ENCODE data around the gene LHX4. TPM values are rescaled to one million over a fixed set of nuclear protein-coding genes. Genes with fewer than 3 reads are reported as not detected.

LHX4 gene
- total RNA-seq, 4 donors from 2014 or later: 0.48 to 1.2 TPM; not detected in 2

- H3K4me1 ChIP-seq: peaks cover 0 to 7% (median 0%) of the 10 kb centered on the region in 4 donors
- no peak overlapping the region for H3K27ac ChIP-seq
- intact Hi-C loops (cut with DNase I; ENCODE audit: low total_unique reads): no loop called here
- no peaks in the 10 kb centered on the region for H3K9me3 ChIP-seq
- TF ChIP-seq EP300 (IDR thresholded peaks at IDR 0.05; ENCODE audit: low read depth) (no peak), CTCF (IDR thresholded peaks at IDR 0.05) (no peak)
- DNase-seq: no peak
- H3K4me3 ChIP-seq: no peak overlapping the region
- no peaks in the 10 kb centered on the region for H3K36me3 ChIP-seq
- in situ Hi-C loops (cut with MboI; ENCODE audit: low pct_ligation_motif_present in 1 of 4, low pct_unique_long_range_greater_than_20kb in 1 of 4, low sequenced_read_pairs in 3 of 4): no loop called here
- no peaks in the 10 kb centered on the region for H3K27me3 ChIP-seq
- WGBS, 2 donors (ENCODE audit: low coverage in 1 of 2): 93 to 100% methylated on average over 1 of the region's 1 CpG
These were observed 65.9 kb downstream of the LHX4 start for GRCh38 chr1:180295999-180296398.

- 91 to 100% methylated on average over 5 to 7 of the region's 7 CpGs for whole genome bisulfite sequencing, 2 donors (ENCODE audit: low coverage in 1 of 2)
- H3K27me3 ChIP-seq: no peaks in the 10 kb centered on the region
- no peak for DNase-seq
- no peak overlapping the region for H3K27ac ChIP-seq
- H3K4me3 ChIP-seq: no peak overlapping the region
- H3K4me1 ChIP-seq: peaks cover 0 to 5% (median 0%) of the 10 kb centered on the region in 4 donors
- no peaks in the 10 kb centered on the region for H3K9me3 ChIP-seq
- H3K36me3 ChIP-seq: no peaks in the 10 kb centered on the region
- intact Hi-C loops (cut with DNase I; ENCODE audit: low total_unique reads): no loop called here
- in situ Hi-C loops (cut with MboI; ENCODE audit: low pct_ligation_motif_present in 1 of 4, low pct_unique_long_range_greater_than_20kb in 1 of 4, low sequenced_read_pairs in 3 of 4): no loop called here
- no peak for TF ChIP-seq EP300 (IDR thresholded peaks at IDR 0.05; ENCODE audit: low read depth)
- no peak for TF ChIP-seq POLR2A (IDR thresholded peaks at IDR 0.05)
- no peak for TF ChIP-seq CTCF (IDR thresholded peaks at IDR 0.05)
- TF ChIP-seq POLR2AphosphoS5 (IDR thresholded peaks at IDR 0.05): no peak
These were observed 69.6 kb downstream of the LHX4 start for GRCh38 chr1:180299479-180300221.

- H3K36me3 ChIP-seq: no peaks in the 10 kb centered on the region
- peaks cover 0 to 5% (median 0%) of the 10 kb centered on the region in 4 donors for H3K4me1 ChIP-seq
- no peak for DNase-seq
- H3K27me3 ChIP-seq: no peaks in the 10 kb centered on the region
- H3K4me3 ChIP-seq: no peak overlapping the region
- no peak for TF ChIP-seq POLR2AphosphoS5 (IDR thresholded peaks at IDR 0.05)
- TF ChIP-seq EP300 (IDR thresholded peaks at IDR 0.05; ENCODE audit: low read depth): no peak
- no peak for TF ChIP-seq POLR2A (IDR thresholded peaks at IDR 0.05)
- no peak for TF ChIP-seq CTCF (IDR thresholded peaks at IDR 0.05)
- intact Hi-C loops (cut with DNase I; ENCODE audit: low total_unique reads): no loop called here
- in situ Hi-C loops (cut with MboI; ENCODE audit: low pct_ligation_motif_present in 1 of 4, low pct_unique_long_range_greater_than_20kb in 1 of 4, low sequenced_read_pairs in 3 of 4): no loop called here
- WGBS, 2 donors (ENCODE audit: low coverage in 1 of 2): 47 to 48% methylated on average over 2 of the region's 2 CpGs
- no peak overlapping the region for H3K27ac ChIP-seq
- H3K9me3 ChIP-seq: no peaks in the 10 kb centered on the region
These were observed 71.2 kb downstream of the LHX4 start for GRCh38 chr1:180301135-180301742.

- WGBS, 2 donors (ENCODE audit: low coverage in 1 of 2): 86 to 100% methylated on average over 1 of the region's 1 CpG
- in situ Hi-C loops (cut with MboI; ENCODE audit: low pct_ligation_motif_present in 1 of 4, low pct_unique_long_range_greater_than_20kb in 1 of 4, low sequenced_read_pairs in 3 of 4) (no loop called here), intact Hi-C loops (cut with DNase I; ENCODE audit: low total_unique reads) (no loop called here)
- TF ChIP-seq POLR2AphosphoS5 (IDR thresholded peaks at IDR 0.05) (no peak), CTCF (IDR thresholded peaks at IDR 0.05) (no peak), POLR2A (IDR thresholded peaks at IDR 0.05) (no peak), EP300 (IDR thresholded peaks at IDR 0.05; ENCODE audit: low read depth) (no peak)
- no peak overlapping the region for H3K4me3 ChIP-seq
- H3K27ac ChIP-seq: no peak overlapping the region
- H3K36me3 ChIP-seq: no peaks in the 10 kb centered on the region
- no peak for DNase-seq
- H3K9me3 ChIP-seq: no peaks in the 10 kb centered on the region
- no peaks in the 10 kb centered on the region for H3K4me1 ChIP-seq
- no peaks in the 10 kb centered on the region for H3K27me3 ChIP-seq
These were observed 79.3 kb downstream of the LHX4 start for GRCh38 chr1:180309338-180309737.

Measured in transverse colon (tissue), 4 donors.